CD4-positive, CD25-positive, alpha-beta regulatory T cell (primary cell): ENCODE measurements around the gene RACK1. TPM values are rescaled to one million over a fixed set of nuclear protein-coding genes. Genes with fewer than 3 reads are reported as not detected.
"Not testable (repeated sequence)": the region's sequence is repeated elsewhere in the genome, so short reads cannot be mapped to it uniquely, and the experiment has no call there.

Source experiments
- ATAC-seq, 2 donors: fragments of 150-1000 bp; cut with Tn5 transposase; one replicate each; pipeline ENCODE4 v1.10.0; 2021; ENCODE audit warnings: low read depth in 2 of 2, moderate number of reproducible peaks in 2 of 2, moderate library complexity in 1 of 2
- DNase-seq, 3 donors: peaks; one replicate each; pipeline versions ENCODE4 v3.0.0 to v3.0.0-alpha.2; 2012 to 2022; ENCODE audit warnings: mixed read lengths in 1 of 3
- H3K27ac ChIP-seq: one replicate; pipeline ENCODE4 v1.7.0; 2013; ENCODE audit warnings: mild to moderate bottlenecking, low read length; ENCODE audit not compliant: insufficient read depth, poor library complexity, severe bottlenecking
- H3K27me3 ChIP-seq: one replicate; pipeline ENCODE4 v1.7.0; 2013; ENCODE audit warnings: low read length; ENCODE audit not compliant: control insufficient read depth, insufficient read depth
- H3K36me3 ChIP-seq: one replicate; pipeline ENCODE4 v1.7.0; 2013; ENCODE audit warnings: mild to moderate bottlenecking, low read length, moderate library complexity; ENCODE audit not compliant: control insufficient read depth, insufficient read depth
- H3K4me1 ChIP-seq: 2 replicates; pipeline ENCODE4 v1.7.0; 2013; ENCODE audit warnings: mild to moderate bottlenecking, low read length; ENCODE audit not compliant: insufficient read depth, control insufficient read depth, poor library complexity, severe bottlenecking
- H3K4me3 ChIP-seq: one replicate; pipeline ENCODE4 v1.7.0; 2013; ENCODE audit warnings: low read depth, mild to moderate bottlenecking, low read length, moderate library complexity
- H3K9me3 ChIP-seq, 2 experiments: 1 replicate in 1 of 2; 2 replicates in 1 of 2; pipeline ENCODE4 v1.7.0; 2013; ENCODE audit warnings: low read length in 2 of 2, mild to moderate bottlenecking in 1 of 2, moderate library complexity in 1 of 2; ENCODE audit not compliant: control insufficient read depth in 2 of 2
- H3K27ac Mint-ChIP-seq, 3 donors: one replicate each; pipeline ENCODE4 v1.8.0; 2020 to 2022; ENCODE audit warnings: mild to moderate bottlenecking in 3 of 3, mixed read lengths in 3 of 3, moderate library complexity in 2 of 3
- H3K27me3 Mint-ChIP-seq: one replicate; pipeline ENCODE4 v1.8.0; 2022; ENCODE audit warnings: mild to moderate bottlenecking, mixed read lengths
- H3K36me3 Mint-ChIP-seq: one replicate; pipeline ENCODE4 v1.8.0; 2020; ENCODE audit warnings: mixed read lengths
- H3K4me1 Mint-ChIP-seq, 4 donors: one replicate each; pipeline ENCODE4 v1.8.0; 2020 to 2022; ENCODE audit warnings: mixed read lengths in 4 of 4, mild to moderate bottlenecking in 1 of 4
- H3K4me3 Mint-ChIP-seq, 4 donors: one replicate each; pipeline ENCODE4 v1.8.0; 2020 to 2022; ENCODE audit warnings: mild to moderate bottlenecking in 4 of 4, mixed read lengths in 4 of 4, moderate library complexity in 3 of 4
- H3K9me3 Mint-ChIP-seq, 7 donors: one replicate each; pipeline ENCODE4 v1.8.0; 2020 to 2022; ENCODE audit warnings: mixed read lengths in 7 of 7, mild to moderate bottlenecking in 3 of 7, moderate library complexity in 2 of 7
- polyA plus RNA-seq, 4 donors: library from polyadenylated mRNA; unstranded; fragments of 300-500 nt; fragmentation: Illumina TruSeq; gene quantifications; one replicate each; pipeline ENCODE4 v1.2.3, GENCODE V29; 2021
- total RNA-seq: library from RNA; stranded (reverse); gene quantifications from one replicate; pipeline ENCODE4 v1.2.3, GENCODE V29; 2022

Gene RACK1
- total and polyA plus RNA-seq, 5 donors from 2014 or later = 1,838 to 2,760 (median 2,238) TPM

DNA sequence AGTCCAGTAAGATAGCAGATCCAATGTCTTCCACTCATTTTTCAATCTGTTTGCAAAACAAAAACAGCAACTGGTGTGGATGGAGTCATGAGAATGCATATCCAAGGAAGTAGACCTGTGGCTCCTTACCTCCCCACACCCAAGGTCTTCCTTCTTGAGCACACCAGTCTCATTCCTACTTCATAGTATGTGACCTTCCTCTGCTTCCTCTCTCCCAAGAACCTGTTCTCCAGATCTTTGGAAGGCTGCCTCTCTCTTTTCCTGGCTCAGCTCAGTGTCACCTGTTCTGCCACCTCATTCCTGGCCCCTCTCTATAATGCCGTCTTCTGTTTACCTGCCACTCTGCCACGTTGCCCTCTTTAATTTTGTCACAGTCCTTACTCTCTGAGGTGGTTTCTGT is 30.8 kb downstream of the RACK1 start:
- Histone ChIP-seq H3K27me3 (no peaks in the 10 kb centered on the region), H3K27ac (no peak overlapping the region), H3K4me1 (peaks cover 16% of the 10 kb centered on the region), H3K36me3 (no peaks in the 10 kb centered on the region), H3K4me3 (no peak overlapping the region), H3K9me3 (no peaks in the 10 kb centered on the region)
- no peak for ATAC-seq
- Mint-ChIP-seq H3K27me3 (peaks cover 6% of the 10 kb centered on the region), H3K4me1 (peaks cover 11 to 29% (median 15%) of the 10 kb centered on the region in 4 donors), H3K4me3 (peak overlapping the region in 1 of 4 donors; percentile 34), H3K36me3 (peaks cover under 1% of the 10 kb centered on the region), H3K9me3 (peaks cover 0 to 5% (median 0%) of the 10 kb centered on the region in 7 donors), H3K27ac (no peak overlapping the region)
- DNase-seq = no peak

DNA sequence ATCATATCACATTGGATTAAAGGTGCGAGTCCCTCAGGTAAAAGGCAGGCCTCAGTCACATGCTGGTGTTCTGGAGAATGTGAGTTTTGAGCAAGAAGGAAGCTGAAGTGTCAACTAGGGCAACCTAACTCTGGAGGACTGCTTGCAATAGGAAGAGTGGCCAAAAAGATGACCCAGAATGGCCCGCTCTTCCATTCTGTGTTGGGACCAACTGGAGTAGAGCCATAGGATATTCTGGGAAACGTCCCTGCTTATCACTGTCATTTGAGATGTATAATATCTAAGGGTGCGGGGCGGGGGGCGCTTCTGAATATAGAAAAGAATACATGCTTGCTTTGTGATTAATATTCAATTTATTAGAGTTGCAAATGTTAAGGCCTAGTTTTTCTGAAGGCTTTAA is 31.6 kb downstream of the RACK1 start:
- Histone ChIP-seq H3K9me3 (no peaks in the 10 kb centered on the region), H3K27me3 (no peaks in the 10 kb centered on the region), H3K4me1 (peaks cover 16% of the 10 kb centered on the region), H3K27ac (no peak overlapping the region), H3K4me3 (no peak overlapping the region), H3K36me3 (no peaks in the 10 kb centered on the region)
- H3K27ac Mint-ChIP-seq = peak overlapping the region in 1 of 3 donors; percentile 57
- no peak overlapping the region for H3K4me3 Mint-ChIP-seq
- H3K4me1 Mint-ChIP-seq = peaks cover 11 to 31% (median 19%) of the 10 kb centered on the region in 4 donors
- peaks cover 12% of the 10 kb centered on the region for H3K27me3 Mint-ChIP-seq
- ATAC-seq (no peak), DNase-seq (no peak)
- H3K9me3 Mint-ChIP-seq = peaks cover 0 to 6% (median 0%) of the 10 kb centered on the region in 7 donors
- H3K36me3 Mint-ChIP-seq = no peaks in the 10 kb centered on the region

DNA sequence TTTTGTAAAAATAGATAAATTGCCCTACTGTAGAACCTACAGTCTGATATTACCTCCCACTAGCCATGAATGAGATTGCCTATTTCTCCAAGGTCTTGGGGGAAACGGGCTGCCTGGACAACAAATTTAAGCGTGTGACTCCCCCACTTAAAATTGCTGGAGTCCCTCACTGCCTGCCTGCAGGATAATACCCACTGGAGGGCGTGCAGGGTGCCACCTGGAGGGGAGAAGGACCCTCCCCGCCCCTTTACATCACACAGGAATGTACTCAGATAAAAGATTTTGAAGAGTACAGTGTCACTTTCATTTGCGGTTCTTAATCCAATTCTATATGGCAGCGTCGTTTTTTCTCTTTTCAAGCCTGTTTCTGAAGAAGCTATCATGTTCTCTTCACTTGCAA is 32.5 kb downstream of the RACK1 start:
- peaks cover 18 to 33% (median 24%) of the 10 kb centered on the region in 4 donors for H3K4me1 Mint-ChIP-seq
- Histone ChIP-seq H3K9me3 (no peaks in the 10 kb centered on the region), H3K4me3 (no peak overlapping the region), H3K27ac (no peak overlapping the region), H3K36me3 (no peaks in the 10 kb centered on the region), H3K27me3 (peaks cover 3% of the 10 kb centered on the region), H3K4me1 (peaks cover 19% of the 10 kb centered on the region)
- no peak overlapping the region for H3K27ac Mint-ChIP-seq
- no peak for ATAC-seq
- H3K27me3 Mint-ChIP-seq = peaks cover 20% of the 10 kb centered on the region
- H3K9me3 Mint-ChIP-seq = peaks cover 0 to 9% (median 1%) of the 10 kb centered on the region in 7 donors
- peaks cover 3% of the 10 kb centered on the region for H3K36me3 Mint-ChIP-seq
- peak overlapping the region in 1 of 4 donors; percentile 8 for H3K4me3 Mint-ChIP-seq
- no peak for DNase-seq

- ATAC-seq, DNase-seq, H3K36me3 ChIP-seq, H3K4me3 ChIP-seq, H3K36me3 Mint-ChIP-seq, H3K9me3 Mint-ChIP-seq, H3K9me3 ChIP-seq, H3K27ac Mint-ChIP-seq, H3K27me3 ChIP-seq, H3K27ac ChIP-seq: not testable (repeated sequence)
- peaks cover 20% of the 10 kb centered on the region for H3K4me1 ChIP-seq
- Mint-ChIP-seq H3K4me3 (peak overlapping the region in 2 of 4 donors; percentile 8 to 47), H3K27me3 (peaks cover 26% of the 10 kb centered on the region), H3K4me1 (peaks cover 18 to 36% (median 28%) of the 10 kb centered on the region in 4 donors)
Measured at GRCh38 chr5:181210698-181211097, 33.0 kb downstream of the RACK1 start.

GRCh38 chr5:181210148-181210547 is 33.6 kb downstream of the RACK1 start:
- not testable (repeated sequence) for H3K9me3 Mint-ChIP-seq, H3K9me3 ChIP-seq, H3K36me3 Mint-ChIP-seq, H3K27me3 ChIP-seq, H3K4me3 ChIP-seq, H3K4me3 Mint-ChIP-seq, DNase-seq, H3K27ac Mint-ChIP-seq, H3K36me3 ChIP-seq, ATAC-seq, H3K27ac ChIP-seq
- Mint-ChIP-seq H3K27me3 (peaks cover 31% of the 10 kb centered on the region), H3K4me1 (peaks cover 18 to 39% (median 31%) of the 10 kb centered on the region in 4 donors)
- H3K4me1 ChIP-seq = peaks cover 25% of the 10 kb centered on the region

- Mint-ChIP-seq H3K4me1 (peaks cover 18 to 36% (median 29%) of the 10 kb centered on the region in 4 donors), H3K4me3 (peak overlapping the region in 1 of 4 donors; percentile 47), H3K27me3 (peaks cover 36% of the 10 kb centered on the region)
- H3K4me1 ChIP-seq = peaks cover 36% of the 10 kb centered on the region
- not testable (repeated sequence) for H3K36me3 ChIP-seq, ATAC-seq, H3K9me3 Mint-ChIP-seq, H3K27ac ChIP-seq, H3K27me3 ChIP-seq, H3K9me3 ChIP-seq, DNase-seq, H3K4me3 ChIP-seq, H3K36me3 Mint-ChIP-seq, H3K27ac Mint-ChIP-seq
Measured at GRCh38 chr5:181209006-181209405, 34.7 kb downstream of the RACK1 start.

DNA sequence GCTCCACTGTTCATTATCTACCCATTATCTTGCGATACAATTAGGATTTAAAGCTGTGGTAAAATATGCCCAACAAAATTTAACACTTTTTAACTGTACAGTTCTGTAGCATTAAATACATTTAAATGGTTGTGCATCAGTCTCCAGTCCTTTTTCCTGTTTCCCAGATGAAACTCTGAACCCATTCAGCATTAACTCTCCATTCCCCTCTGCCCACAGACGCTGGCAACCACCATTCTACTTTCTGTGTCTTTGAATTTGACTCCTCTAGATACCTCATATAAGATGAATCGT is 35.8 kb downstream of the RACK1 start:
- peaks cover 8% of the 10 kb centered on the region for H3K27me3 ChIP-seq
- H3K36me3 ChIP-seq = no peaks in the 10 kb centered on the region
- H3K27ac Mint-ChIP-seq = peak overlapping the region; percentile 93 to 98 (median 97)
- DNase-seq (no peak), ATAC-seq (no peak)
- peaks cover 14 to 42% (median 29%) of the 10 kb centered on the region in 4 donors for H3K4me1 Mint-ChIP-seq
- H3K27ac ChIP-seq = peak overlapping the region; percentile 64
- peaks cover 7% of the 10 kb centered on the region for H3K36me3 Mint-ChIP-seq
- H3K9me3 Mint-ChIP-seq = peaks cover 0 to 9% (median 3%) of the 10 kb centered on the region in 7 donors
- peak overlapping the region; percentile 76 for H3K4me3 ChIP-seq
- peaks cover 47% of the 10 kb centered on the region for H3K27me3 Mint-ChIP-seq
- peak overlapping the region; percentile 88 to 93 (median 90) for H3K4me3 Mint-ChIP-seq
- H3K4me1 ChIP-seq = peaks cover 41% of the 10 kb centered on the region
- H3K9me3 ChIP-seq = no peaks in the 10 kb centered on the region

- H3K27ac ChIP-seq = peak overlapping the region; percentile 64
- Mint-ChIP-seq H3K9me3 (peaks cover 0 to 9% (median 3%) of the 10 kb centered on the region in 7 donors), H3K4me3 (peak overlapping the region; percentile 88 to 93 (median 90)), H3K27ac (peak overlapping the region; percentile 93 to 98 (median 97)), H3K27me3 (peaks cover 52% of the 10 kb centered on the region), H3K4me1 (peaks cover 14 to 41% (median 29%) of the 10 kb centered on the region in 4 donors), H3K36me3 (peaks cover 7% of the 10 kb centered on the region)
- peaks cover 41% of the 10 kb centered on the region for H3K4me1 ChIP-seq
- peak; percentile 48 to 55 for ATAC-seq
- no peaks in the 10 kb centered on the region for H3K36me3 ChIP-seq
- peak overlapping the region; percentile 76 for H3K4me3 ChIP-seq
- peaks cover 8% of the 10 kb centered on the region for H3K27me3 ChIP-seq
- peak; percentile 56 to 78 (median 72) for DNase-seq
- H3K9me3 ChIP-seq = no peaks in the 10 kb centered on the region
Measured at GRCh38 chr5:181207214-181207959, 36.3 kb downstream of the RACK1 start.
